Kidney glomerular epithelial cell (primary cell): ENCODE results near the gene P4HA2.
A peak's percentile ranks its signal among the peaks of the same experiment; 100 is the strongest.

Experiments
- DNase-seq: peaks from one replicate; lab custom pipeline; 2025; lab: John Stamatoyannopoulos, UW

P4HA2 gene

DNA sequence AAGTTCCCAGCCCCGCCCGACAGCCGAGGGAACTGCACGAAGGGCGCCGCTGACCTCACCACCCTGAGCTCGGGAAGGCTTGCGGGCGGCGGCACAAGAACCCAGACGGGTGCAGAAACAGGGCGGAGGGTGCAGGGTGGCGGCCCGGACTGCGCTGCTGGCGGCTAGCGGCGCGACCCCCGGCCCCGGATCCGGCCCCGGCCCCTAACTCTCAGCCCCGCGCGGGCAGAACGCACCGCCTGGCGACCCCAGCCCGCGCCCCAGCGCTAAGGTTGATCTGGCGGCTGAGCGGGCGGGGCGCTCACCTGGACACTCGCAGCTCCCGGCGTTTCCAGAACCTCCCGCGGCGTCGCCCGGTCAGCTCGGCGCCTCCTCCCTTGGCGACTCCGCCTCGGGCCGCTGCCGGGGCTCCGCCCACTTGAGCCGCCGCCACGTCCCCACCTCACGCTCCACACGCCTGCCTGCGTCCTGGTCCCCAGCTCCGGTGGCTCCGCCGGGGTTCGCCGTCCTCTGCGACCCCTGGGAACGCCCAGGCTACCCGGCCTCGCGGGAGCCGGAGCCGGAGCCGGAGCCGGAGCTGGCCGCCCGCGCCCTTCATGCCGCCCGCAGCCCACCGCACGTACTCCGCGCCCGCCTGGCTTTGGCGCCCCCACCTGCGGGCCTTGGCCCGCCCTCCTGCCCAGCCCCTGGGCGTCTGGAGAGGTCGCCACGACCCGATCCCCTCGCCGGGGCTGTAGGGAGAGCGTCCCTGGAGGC is at the start of gene P4HA2:
Gene P4HA2 (minus strand): TSS at position 369 of the 756 bp plus-strand sequence. CDS start 9,227 bp downstream, outside the sequence.
- peak; percentile 64 for DNase-seq

DNA sequence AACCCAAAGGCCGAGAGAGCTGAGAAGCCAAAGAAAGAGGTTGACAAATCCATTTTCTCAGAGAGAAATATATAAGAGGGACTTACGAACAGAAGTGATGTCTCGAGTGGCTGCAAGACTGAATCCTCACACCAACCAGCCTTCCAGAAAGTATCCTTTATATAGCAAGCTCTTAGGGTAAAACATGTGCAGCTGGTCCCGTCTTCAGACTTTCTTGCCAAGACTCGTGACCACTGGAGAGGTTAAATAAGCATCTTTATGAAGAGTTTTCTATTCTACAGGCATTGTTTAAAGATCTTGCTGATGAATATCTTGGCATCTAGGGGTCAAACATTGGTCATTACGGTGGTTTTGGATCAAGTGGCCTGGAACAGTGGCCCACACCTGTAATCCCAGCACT is 49.6 kb upstream of the P4HA2 start:
- DNase-seq = no peak

DNA sequence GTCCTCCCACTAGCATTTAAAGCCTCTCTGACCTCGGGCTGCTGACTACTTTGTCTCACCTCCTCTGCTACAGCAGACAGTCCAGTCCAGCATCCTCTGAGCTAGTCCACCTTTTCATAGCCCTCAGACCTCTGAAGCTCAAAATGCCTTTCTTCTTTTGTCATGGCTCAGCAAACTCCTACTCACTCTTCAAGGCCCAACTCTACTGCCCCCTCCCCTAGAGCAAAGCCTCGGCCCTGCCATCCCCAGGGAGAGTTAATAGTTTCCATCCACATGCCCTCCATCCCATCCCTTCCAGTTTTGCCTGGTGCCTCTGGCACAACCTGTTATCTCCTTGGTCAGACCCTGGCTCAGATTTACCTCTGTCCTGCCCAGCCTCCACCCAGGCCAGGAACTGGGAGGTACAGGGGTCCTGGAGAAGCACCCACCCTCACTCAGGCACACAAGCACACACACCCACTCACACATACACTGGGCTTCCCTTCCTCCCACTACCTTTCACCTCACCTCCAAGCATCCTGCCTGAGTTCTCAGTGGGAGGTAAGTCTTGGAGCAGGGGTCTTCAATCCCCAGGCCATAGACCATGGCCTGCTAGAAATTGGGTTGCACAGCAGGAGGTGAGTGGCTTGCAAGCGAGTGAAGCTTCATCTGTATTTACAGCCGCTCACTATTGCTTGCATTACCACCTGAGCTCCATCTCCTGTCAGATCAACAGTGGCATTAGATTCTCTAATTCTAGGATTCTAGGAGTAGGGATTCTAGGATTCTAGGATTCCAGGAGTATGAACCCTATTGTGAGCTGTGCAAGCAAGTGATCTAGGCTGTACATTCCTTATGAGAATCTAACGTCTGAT is 47.9 kb upstream of the P4HA2 start:
- DNase-seq = no peak

DNA sequence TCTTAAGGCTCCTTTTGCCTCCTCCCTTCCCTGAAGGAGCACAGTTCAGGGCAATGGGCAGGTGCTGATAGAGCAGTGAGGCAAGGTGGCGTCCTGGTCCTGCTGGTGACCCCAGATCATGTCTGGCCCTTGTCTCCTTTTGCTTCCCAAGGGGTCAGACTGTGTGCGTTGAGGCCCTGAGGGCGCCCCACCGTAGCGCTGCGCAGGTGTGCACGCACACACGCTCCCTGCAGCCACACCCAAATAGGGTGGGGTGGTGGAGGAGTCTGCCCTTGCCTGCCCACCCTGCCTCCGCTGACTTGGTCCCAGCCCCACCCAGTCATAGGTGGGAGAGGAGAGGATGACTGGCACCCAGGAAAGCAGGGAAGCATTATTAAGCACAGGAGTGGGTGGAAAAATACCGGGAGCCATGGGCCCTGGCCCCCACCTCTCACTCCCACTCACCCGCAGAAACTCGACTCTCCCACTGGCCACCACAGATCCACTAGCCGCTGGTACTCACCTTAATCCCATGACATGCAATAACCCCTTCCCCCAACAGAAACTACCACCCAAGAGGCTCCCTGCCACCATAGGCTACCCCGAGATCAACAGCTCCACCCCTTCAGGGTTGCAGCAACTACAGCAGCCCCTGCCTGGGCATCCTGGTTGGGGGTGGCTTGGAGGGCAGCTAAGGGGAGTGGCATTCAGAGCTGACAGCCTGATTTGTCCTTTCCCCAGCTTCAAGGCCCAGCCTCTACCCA is 46.6 kb upstream of the P4HA2 start:
- no peak for DNase-seq

DNA sequence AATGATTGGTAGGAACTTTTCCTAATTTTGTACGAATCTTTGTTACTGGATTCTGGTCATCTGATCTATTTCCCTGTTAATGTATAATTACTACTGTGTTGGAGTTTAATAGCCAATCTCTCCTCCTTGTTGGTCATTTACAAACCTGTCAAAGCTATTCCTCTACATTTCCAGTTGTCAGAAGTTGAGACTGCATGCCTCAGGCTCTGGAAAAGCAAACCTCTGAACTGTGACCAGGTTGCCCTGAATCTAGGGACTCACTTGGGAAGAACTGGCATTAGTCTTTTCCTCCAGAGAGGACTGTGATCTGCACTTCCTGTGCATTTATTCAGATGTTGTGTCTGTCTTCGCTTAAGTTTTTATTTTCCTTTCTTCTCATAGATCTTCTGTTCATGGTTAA is 46.0 kb upstream of the P4HA2 start:
- DNase-seq = peak; percentile 36

DNA sequence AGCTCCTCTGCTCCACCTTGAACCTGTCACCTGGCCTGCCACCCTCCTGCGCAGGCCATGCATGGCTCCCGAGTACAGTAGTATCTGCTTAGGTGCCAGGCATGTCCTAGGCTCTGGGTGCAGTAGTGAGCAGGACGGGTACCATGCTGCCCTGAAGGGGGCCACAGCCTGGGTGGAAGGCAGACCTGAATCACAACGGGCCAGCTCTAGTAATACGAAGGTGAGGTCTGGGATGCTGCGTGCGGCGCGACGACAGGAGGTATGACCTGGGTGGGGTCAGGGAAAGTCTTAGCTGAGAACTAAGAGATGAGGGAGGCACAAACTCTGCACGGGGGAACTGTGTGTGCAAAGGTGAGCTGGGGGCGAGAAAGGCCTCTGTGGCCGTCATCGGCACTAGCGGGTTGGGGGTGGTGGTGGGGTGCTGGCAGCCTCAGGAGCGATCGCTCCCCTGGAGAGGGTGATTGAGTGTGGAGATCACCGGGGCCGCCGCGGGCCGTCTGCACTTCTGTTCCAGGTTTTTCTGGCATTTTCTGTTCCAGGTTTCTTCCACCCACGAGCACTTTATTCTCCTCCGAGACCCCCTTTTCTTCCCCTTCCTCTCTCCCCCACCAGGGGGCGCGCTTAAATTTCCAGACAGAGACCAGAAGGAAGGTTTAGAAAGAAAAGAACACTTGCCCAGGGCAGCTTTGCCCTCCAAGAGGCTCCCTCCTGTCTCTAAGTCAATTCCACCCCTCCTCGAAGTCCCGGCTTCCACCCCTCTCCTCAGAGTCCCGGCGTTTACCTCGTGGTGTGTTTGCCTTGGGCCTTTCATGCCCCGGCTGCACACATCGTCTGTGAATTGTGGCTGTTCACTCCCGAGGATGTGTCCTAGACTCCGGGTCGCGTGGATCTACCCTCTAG is 44.9 kb upstream of the P4HA2 start:
- DNase-seq = peak; percentile 44

DNA sequence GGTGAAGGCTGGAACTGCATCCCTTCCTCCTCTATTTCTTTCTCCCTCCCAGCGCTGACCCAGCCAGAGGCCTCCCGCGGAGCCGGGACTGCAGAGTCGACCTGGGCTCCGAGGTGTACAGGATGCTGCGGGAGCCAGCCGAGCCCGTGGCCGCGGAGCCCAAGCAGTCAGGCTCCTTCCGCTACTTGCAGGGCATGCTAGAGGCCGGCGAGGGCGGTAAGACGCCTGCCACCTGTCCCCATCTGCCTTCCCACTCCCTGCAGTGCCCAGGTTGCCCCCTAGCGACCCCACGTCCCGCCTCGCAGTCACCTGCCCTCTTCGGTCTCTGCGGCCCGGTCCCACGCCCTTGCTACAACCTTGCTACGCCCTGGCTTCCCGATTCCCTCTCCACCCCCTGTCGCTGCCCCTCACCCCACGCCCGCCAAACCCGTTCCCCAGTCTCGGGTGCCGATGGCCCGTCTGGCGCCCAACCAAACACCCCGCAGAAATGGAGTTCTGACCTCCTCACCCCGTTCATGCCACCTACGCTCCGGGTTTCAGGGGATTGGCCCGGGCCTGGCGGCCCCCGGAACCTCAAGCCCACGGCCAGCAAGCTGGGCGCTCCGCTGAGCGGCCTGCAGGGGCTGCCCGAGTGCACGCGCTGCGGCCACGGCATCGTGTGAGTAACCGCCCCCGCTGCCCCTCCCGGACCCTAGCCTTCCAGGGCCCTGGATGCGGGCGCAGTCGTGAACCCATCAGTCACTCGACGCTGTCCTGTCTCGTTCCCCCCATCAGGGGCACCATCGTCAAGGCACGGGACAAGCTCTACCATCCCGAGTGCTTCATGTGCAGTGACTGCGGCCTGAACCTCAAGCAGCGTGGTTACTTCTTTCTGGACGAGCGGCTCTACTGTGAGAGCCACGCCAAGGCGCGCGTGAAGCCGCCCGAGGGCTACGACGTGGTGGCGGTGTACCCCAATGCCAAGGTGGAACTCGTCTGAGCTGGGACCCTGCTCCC is 43.9 kb upstream of the P4HA2 start:
- no peak for DNase-seq

DNA sequence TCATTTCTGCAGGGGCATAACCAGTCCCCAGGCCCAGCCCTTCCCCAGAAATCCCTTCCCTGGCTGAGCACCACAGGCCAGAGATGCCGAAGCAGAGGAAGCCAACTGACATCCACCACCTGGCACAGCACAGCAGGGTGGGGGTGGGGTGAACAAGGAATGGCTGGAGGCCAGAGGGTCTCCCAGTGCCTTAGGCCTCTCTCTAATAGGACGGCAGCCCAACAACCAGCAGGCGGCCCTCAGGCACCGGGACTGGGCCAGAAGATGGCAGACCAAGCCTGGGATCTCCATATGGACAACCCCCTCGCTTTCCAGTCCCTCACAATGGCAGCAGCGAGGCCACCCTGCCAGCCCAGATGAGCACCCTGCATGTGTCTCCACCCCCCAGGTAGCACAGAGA is 43.1 kb upstream of the P4HA2 start:
- DNase-seq = no peak

DNA sequence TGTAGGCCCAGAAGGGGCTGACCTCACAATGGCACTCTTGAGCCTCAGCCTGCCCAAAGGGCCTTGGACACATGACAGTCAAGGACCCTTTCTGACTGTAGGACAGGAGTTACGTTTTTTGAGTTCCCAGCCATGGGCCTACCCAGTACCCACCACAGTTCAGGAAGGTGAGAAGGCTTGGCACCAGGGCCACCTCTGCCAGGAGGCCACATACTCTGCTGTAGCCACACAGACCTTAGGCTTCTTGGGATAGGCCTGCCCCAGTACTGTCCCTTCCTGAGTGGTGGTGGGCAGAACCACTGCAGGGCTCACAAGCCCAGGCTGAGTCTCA is 42.6 kb upstream of the P4HA2 start:
- DNase-seq = no peak

DNA sequence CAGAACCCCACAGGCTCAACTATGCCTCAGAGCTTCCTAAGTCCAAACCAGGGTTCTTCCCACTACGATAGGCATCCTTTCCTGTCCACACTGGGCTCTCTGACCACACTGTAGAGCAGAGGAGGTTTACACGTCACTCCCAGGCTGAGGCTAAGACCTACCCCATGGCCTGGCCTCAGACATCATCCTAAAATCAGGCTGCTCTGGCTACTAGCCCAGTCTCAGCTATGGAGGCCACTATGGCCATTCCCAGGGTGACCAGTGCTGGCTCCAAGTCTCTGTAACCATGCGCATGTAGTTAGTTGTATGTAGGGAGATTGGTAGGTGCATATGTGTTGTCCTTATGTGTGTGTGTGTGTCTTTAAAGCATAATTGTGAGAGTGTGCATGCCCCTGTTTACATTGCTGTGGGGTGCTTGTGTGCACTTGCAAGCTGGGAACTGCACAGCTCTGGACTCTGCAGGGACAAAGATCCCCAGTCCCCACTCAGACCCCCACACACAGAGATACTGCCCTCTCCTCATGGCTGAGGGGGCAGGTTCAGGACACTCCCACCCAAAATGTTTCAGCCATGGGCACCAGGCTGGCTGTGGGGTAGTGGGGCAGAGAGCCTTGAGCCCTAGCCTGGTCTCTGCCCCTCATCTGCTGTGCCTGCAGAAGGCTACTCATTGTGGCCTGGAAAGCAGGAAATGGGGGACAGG is 42.1 kb upstream of the P4HA2 start:
- no peak for DNase-seq

DNA sequence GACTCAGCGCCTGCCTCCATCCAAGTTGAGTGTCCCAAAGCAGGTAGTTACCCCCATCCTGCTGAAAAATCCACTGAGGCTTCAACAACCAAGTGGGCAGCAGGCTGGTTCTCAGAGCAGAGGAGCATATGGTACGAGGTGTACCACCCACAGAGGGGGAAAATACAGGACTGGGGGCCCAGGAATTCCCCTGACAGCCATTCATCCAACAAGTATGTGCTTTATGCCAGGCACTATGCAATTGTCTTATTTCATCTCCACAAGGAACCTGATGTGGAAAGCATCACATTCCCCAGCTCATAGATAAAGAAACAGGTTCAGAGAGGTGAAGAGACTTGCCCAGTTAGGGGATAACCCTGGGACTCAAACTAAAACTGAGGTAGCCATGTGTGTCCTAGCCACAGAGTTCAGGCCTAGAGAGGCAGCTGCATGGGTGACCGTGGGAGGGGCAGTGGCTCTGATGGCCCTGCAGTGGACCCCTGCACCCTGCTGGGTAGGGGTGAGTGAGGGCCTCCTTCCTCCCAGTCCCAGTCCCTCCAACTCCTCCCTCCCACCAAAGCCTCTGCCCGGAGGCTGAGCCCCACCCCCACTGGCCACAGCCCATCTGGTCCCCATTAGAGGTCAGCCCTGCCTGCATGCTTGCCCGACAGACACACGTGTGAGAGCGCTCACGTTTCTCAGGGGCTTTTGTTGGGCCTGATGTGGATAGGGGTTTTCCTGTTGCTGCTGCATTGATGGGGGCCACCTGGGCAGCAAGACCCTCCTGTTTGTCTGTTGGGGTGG is 41.3 kb upstream of the P4HA2 start:
- DNase-seq = peak; percentile 64

DNA sequence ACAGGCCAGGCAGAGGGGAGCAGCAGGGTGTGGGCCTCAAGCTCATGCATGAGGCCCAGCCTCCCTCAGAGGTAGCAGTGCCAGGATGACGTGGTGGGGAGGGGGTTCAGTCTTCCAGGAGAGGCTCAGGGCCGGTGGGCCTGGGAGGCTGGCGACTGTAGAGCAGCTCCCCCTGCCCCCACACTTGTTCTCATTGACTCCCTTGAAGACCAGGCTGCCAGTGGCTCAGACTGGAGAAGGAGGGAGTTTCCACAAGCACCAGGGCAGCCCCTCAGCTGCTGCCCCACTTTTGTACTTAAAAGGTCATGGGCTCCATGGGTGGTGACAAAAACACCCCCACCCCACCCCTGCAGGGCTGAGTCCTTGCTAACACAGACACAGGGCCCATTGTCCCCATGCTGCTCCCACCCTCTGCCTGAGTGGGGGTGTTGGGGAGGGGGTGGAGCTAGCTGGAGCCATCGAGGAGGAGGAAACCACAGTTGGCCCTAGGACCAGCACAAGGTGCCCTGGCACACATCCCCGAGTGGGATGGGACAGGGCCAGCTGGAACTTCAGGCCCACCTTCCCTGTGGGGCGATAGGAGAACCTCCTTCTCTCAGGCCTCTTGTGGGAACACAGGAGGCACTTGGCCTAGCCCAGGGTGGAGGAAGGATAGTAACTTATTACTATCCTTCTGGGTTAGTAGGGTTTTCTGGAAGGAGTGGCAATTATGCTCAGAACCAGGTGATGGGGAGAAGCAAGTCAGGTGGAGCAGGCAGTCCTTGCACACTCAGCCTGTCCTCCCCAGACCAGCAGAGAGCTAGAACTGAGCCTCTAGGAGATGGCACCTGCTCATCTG is 40.5 kb upstream of the P4HA2 start:
- no peak for DNase-seq

DNA sequence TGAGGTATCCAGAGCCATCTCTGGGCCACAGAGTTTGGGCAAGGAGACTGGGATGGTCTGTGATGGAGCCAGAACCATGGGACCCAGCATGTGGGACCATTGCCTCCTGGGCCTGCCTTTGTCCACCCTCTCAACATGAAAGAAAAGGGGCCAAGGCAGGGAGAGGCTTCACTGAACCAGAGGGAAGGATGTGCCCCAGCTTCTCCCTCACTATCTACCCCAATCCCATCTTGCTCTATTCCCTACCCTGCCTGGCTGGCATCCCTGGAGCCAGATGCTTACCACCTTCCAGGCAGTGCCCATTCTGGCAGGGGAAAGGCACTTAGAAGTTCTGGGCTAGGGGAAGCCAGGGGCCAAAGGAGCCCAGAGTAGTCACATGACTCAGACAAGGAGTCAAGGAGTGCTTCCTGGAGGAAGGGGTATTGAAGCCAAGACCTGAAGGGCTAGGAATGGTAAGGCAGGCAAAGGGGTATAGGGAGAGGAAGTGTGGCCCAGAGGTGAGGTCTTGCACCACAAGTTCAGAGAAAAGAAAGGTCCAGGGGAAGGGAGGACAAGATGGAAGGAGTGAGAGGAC is 39.6 kb upstream of the P4HA2 start:
- DNase-seq = no peak

DNA sequence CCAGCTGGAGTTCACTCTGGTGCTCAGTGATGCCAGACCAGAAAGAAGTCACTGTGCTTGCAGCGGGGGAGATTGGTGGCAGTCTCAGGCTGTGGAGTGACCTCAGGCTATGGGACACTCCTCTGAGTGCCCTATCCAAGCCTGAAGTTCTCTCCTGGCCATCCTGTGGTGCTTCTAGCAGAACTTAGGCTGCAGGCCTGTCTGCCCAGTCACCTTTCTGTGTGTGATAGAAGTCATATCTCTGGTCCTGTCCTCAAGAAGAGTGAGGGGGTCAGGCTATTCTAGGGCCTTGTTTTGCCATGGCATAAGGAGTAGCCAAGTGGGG is 39.1 kb upstream of the P4HA2 start:
- DNase-seq = no peak

DNA sequence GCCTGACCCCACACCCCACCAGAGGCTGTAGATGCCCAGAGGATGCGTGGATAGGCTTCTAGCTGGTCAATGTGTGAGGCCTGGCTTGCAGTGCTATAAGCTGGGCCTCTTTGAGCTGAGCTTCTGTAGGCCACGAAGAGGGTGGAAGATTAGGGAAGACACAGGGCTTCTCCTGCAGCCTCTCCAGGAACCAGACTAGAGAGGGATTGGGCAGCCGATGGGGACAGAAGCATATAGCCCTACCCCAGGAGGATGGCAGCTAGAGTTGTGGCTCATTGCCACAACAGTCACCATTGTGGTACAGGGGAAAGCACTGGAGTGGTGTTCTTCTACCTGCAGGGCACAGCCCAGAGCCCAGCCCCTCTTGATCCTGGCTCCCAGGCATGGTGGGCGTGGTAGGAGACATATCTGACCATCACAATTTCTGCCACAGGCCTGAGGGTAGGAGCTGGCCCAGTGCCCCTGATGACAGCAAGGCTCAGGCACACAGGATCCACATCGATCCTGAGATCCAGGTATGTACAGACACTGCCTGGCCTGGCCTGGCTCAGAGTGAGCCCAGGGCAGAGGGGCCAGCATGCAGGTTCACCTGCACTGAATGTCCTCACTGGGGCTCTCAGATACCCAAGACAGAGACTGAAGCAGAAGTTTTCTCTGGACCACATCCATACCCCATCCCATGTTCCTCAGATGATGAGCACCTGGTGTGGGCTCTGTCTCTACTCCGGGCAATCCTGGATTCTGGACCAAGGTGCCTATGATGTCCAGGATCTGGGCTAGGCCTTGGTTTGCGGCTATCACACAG is 38.6 kb upstream of the P4HA2 start:
- DNase-seq = no peak

DNA sequence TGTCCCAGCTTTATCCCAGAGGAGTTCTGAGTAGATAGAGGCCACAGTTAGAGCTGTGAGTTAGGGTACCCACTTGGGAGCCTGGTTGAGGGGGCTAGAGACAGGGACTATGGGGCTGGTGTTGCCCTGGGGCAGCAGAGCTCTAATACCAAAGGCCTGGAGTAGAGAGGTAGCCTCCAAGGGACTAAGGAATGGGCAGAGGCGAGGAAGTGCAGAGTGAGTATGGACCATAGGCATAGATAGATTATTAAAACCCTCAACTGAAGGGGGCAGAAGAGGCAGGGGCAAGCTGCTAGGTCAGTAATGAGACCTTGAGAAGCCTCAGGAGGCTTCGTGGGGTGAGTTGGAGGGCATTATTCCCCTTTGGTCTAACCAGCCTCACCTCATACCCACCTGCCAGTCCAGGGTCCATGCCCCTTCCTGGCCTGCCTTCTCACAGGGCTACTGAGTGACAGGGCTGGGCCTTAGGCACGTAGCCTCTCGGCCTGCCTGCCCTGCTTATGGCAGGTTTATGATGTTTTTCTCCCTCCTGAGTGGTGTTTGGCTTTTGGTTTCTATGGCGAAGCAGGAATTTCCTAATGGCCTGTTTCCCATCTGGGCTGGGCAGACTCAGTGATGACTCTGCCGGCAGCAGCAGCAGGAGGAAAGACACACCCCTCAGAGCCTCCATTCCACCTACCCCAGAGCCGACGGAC is 37.8 kb upstream of the P4HA2 start:
- DNase-seq = peak; percentile 92
